ENCODE results near the gene CCSER2. TPM values are rescaled to one million over a fixed set of nuclear protein-coding genes. Genes with fewer than 3 reads are reported as not detected.

CCSER2 gene
- total and polyA plus RNA-seq, 2 donors (not counting 1 experiment from before 2014, with no cell fraction given), result 6.0 to 45.9 TPM

GRCh38 chr10:84331091-84331490, 2.7 kb downstream of the CCSER2 start:
- Histone ChIP-seq H3K4me1 (ENCODE audit: control insufficient read depth in 2 of 2, insufficient read depth in 2 of 2, low read length in 2 of 2) (peaks cover 29 to 34% of the 10 kb centered on the region in 2 donors), H3K36me3 (replicated peaks in 1 of 2; ENCODE audit: control extremely low read depth in 1 of 2, control insufficient read depth in 1 of 2, extremely low read depth in 1 of 2, insufficient read depth in 2 of 2, low read length in 1 of 2) (no peaks in the 10 kb centered on the region), H3K4me3 (ENCODE audit: control extremely low read depth in 1 of 5, extremely low read depth in 1 of 5, insufficient read depth in 1 of 5, low read depth in 2 of 5, low read length in 4 of 5) (no peak overlapping the region), H2AFZ (ENCODE audit: insufficient read depth, low read depth, low read length, poor library complexity, severe bottlenecking) (no peak overlapping the region), H3K27ac (ENCODE audit: low read length in 2 of 2) (no peak overlapping the region), H3K4me2 (replicated peaks; ENCODE audit: low read depth, low read length, poor library complexity, severe bottlenecking) (no peak overlapping the region), H3K79me2 (ENCODE audit: control insufficient read depth, insufficient read depth, low read length) (peaks cover 56% of the 10 kb centered on the region), H4K20me1 (ENCODE audit: control insufficient read depth, insufficient read depth, low read length, poor library complexity, severe bottlenecking) (peaks cover 52% of the 10 kb centered on the region), H3K27me3 (replicated peaks in 1 of 4; ENCODE audit: control extremely low read depth in 1 of 4, control insufficient read depth in 3 of 4, insufficient read depth in 4 of 4, low read length in 3 of 4) (no peaks in the 10 kb centered on the region), H3K9ac (ENCODE audit: low read length) (no peak overlapping the region), H3K9me3 (ENCODE audit: control extremely low read depth in 1 of 3, control insufficient read depth in 2 of 3, insufficient read depth in 1 of 3, low read length in 2 of 3) (no peaks in the 10 kb centered on the region)
- no peak overlapping the region for H3K27ac Mint-ChIP-seq
- ChIA-PET CTCF (no interaction called here), POLR2A (no interaction called here)
- intact Hi-C loops (cut with micrococcal nuclease), result no loop called here
- peak overlapping the region; percentile 6 for H3K4me3 Mint-ChIP-seq
- no peaks in the 10 kb centered on the region for H3K27me3 Mint-ChIP-seq
- ATAC-seq (ENCODE audit: low read depth) (no peak), DNase-seq (no peak)
- H3K4me1 Mint-ChIP-seq, result peaks cover 41% of the 10 kb centered on the region
- H3K9me3 Mint-ChIP-seq (ENCODE audit: insufficient read depth), result no peaks in the 10 kb centered on the region
- no peak for TF ChIP-seq EZH2 (IDR thresholded peaks at IDR 0.05; ENCODE audit: borderline replicate concordance, insufficient read depth, low read depth, low read length, poor library complexity, severe bottlenecking)
- TF ChIP-seq CTCF (IDR thresholded peaks at IDR 0.05), result no peak
- WGBS (ENCODE audit: insufficient coverage), result no CpG with 5 or more reads among the region's 2 CpGs

GRCh38 chr10:84333864-84334451, 5.6 kb downstream of the CCSER2 start:
- Histone ChIP-seq H3K4me3 (ENCODE audit: control extremely low read depth in 1 of 5, extremely low read depth in 1 of 5, insufficient read depth in 1 of 5, low read depth in 2 of 5, low read length in 4 of 5) (no peak overlapping the region), H3K9me3 (ENCODE audit: control extremely low read depth in 1 of 3, control insufficient read depth in 2 of 3, insufficient read depth in 1 of 3, low read length in 2 of 3) (no peaks in the 10 kb centered on the region), H3K79me2 (ENCODE audit: control insufficient read depth, insufficient read depth, low read length) (peaks cover 85% of the 10 kb centered on the region), H3K9ac (ENCODE audit: low read length) (no peak overlapping the region), H2AFZ (ENCODE audit: insufficient read depth, low read depth, low read length, poor library complexity, severe bottlenecking) (no peak overlapping the region), H3K27ac (ENCODE audit: low read length in 2 of 2) (peak overlapping the region; percentile 32 to 54), H4K20me1 (ENCODE audit: control insufficient read depth, insufficient read depth, low read length, poor library complexity, severe bottlenecking) (peaks cover 73% of the 10 kb centered on the region), H3K27me3 (replicated peaks in 1 of 4; ENCODE audit: control extremely low read depth in 1 of 4, control insufficient read depth in 3 of 4, insufficient read depth in 4 of 4, low read length in 3 of 4) (no peaks in the 10 kb centered on the region), H3K4me1 (ENCODE audit: control insufficient read depth in 2 of 2, insufficient read depth in 2 of 2, low read length in 2 of 2) (peaks cover 27 to 28% of the 10 kb centered on the region in 2 donors), H3K4me2 (replicated peaks; ENCODE audit: low read depth, low read length, poor library complexity, severe bottlenecking) (peak overlapping the region; percentile 26), H3K36me3 (replicated peaks in 1 of 2; ENCODE audit: control extremely low read depth in 1 of 2, control insufficient read depth in 1 of 2, extremely low read depth in 1 of 2, insufficient read depth in 2 of 2, low read length in 1 of 2) (no peaks in the 10 kb centered on the region)
- POLR2A ChIA-PET, result no interaction called here
- CTCF ChIA-PET, result interaction anchor here (0.8 to 1.4 kb wide), 2 partner anchors 17 to 24 kb away, joined by 3 to 4 read pairs; no protein-coding TSS in a partner anchor
- H3K27me3 Mint-ChIP-seq, result no peaks in the 10 kb centered on the region
- peaks cover 37% of the 10 kb centered on the region for H3K4me1 Mint-ChIP-seq
- peak overlapping the region; percentile 26 for H3K4me3 Mint-ChIP-seq
- intact Hi-C loops (cut with micrococcal nuclease), result no loop called here
- TF ChIP-seq EZH2 (IDR thresholded peaks at IDR 0.05; ENCODE audit: borderline replicate concordance, insufficient read depth, low read depth, low read length, poor library complexity, severe bottlenecking) (no peak), CTCF (IDR thresholded peaks at IDR 0.05) (no peak)
- peak; percentile 79 for ATAC-seq (ENCODE audit: low read depth)
- peak; percentile 76 for DNase-seq
- peak overlapping the region; percentile 18 for H3K27ac Mint-ChIP-seq
- whole genome bisulfite sequencing (ENCODE audit: insufficient coverage), result 0% methylated on average over 1 of the region's 2 CpGs
- H3K9me3 Mint-ChIP-seq (ENCODE audit: insufficient read depth), result no peaks in the 10 kb centered on the region
